GM23338 (cell line): ENCODE data around the gene DAPK2. TPM values are rescaled to one million over a fixed set of nuclear protein-coding genes. Genes with fewer than 3 reads are reported as not detected.

ENCODE experiments used
- ATAC-seq: fragments of 200-7000 bp; cut with Tn5 transposase; 3 replicates; pipeline ENCODE4 v1.9.1; 2020
- DNase-seq: peaks from one replicate; pipeline ENCODE4 v3.0.0-alpha.2; 2015; ENCODE audit warnings: low spot score
- H2AFZ ChIP-seq: fragments of 200-600 bp; sonication (generic); 2 replicates; pipeline ENCODE4 v1.8.0; 2016; ENCODE audit warnings: antibody characterized with exemption, mild to moderate bottlenecking, moderate library complexity
- H3F3A ChIP-seq: fragments of 200-600 bp; sonication (generic); replicated peaks from 2 replicates; pipeline ENCODE4 v1.8.0; 2017; ENCODE audit warnings: antibody characterized with exemption, mixed run types, low read depth
- H3K27ac ChIP-seq: fragments of 200-600 bp; sonication (generic); 2 replicates; pipeline ENCODE4 v1.6.1; 2016; ENCODE audit warnings: low read depth
- H3K27me3 ChIP-seq: fragments of 200-600 bp; sonication (generic); 2 replicates; pipeline ENCODE4 v1.8.0; 2016; ENCODE audit warnings: mild to moderate bottlenecking, mixed run types, moderate library complexity; ENCODE audit not compliant: insufficient read depth
- H3K36me3 ChIP-seq: fragments of 200-600 bp; sonication (generic); 2 replicates; pipeline ENCODE4 v1.8.0; 2016; ENCODE audit warnings: mild to moderate bottlenecking; ENCODE audit not compliant: insufficient read depth
- H3K4me1 ChIP-seq: fragments of 200-600 bp; sonication (generic); 2 replicates; pipeline ENCODE4 v1.8.0; 2016; ENCODE audit warnings: mild to moderate bottlenecking, moderate library complexity; ENCODE audit not compliant: insufficient read depth
- H3K4me2 ChIP-seq: fragments of 200-600 bp; sonication (generic); 2 replicates; pipeline ENCODE4 v1.7.1; 2017; ENCODE audit warnings: mixed run types
- H3K4me3 ChIP-seq: fragments of 200-600 bp; sonication (generic); 2 replicates; pipeline ENCODE4 v1.6.1; 2016; ENCODE audit warnings: mixed run types
- H3K79me2 ChIP-seq: fragments of 200-600 bp; sonication (generic); replicated peaks from 2 replicates; pipeline ENCODE4 v1.8.0; 2017; ENCODE audit warnings: mild to moderate bottlenecking; ENCODE audit not compliant: insufficient read depth
- H3K9me2 ChIP-seq: fragments of 200-600 bp; sonication (generic); 2 replicates; pipeline ENCODE4 v1.8.0; 2017; ENCODE audit not compliant: insufficient read depth
- H4K20me1 ChIP-seq: fragments of 200-600 bp; sonication (generic); replicated peaks from 2 replicates; pipeline ENCODE4 v1.8.0; 2017; ENCODE audit warnings: mild to moderate bottlenecking; ENCODE audit not compliant: insufficient read depth
- H3K27ac Mint-ChIP-seq: 2 replicates; pipeline ENCODE4 v1.8.0; 2020; ENCODE audit warnings: inconsistent platforms, mild to moderate bottlenecking, moderate library complexity, mixed read lengths
- H3K27me3 Mint-ChIP-seq: 3 replicates; pipeline ENCODE4 v1.8.0; 2022; ENCODE audit warnings: low read depth, mild to moderate bottlenecking, moderate library complexity, mixed read lengths, inconsistent platforms; ENCODE audit not compliant: insufficient read depth, poor library complexity
- H3K36me3 Mint-ChIP-seq: 3 replicates; pipeline ENCODE4 v1.8.0; 2021; ENCODE audit warnings: low read depth, mild to moderate bottlenecking, inconsistent platforms, moderate library complexity, mixed read lengths
- H3K4me1 Mint-ChIP-seq: 3 replicates; pipeline ENCODE4 v1.8.0; 2020; ENCODE audit warnings: mild to moderate bottlenecking, inconsistent platforms, mixed read lengths
- H3K4me3 Mint-ChIP-seq: 3 replicates; pipeline ENCODE4 v1.8.0; 2021; ENCODE audit warnings: moderate library complexity, mild to moderate bottlenecking, inconsistent platforms, mixed read lengths
- H3K9me3 Mint-ChIP-seq: 3 replicates; pipeline ENCODE4 v1.8.0; 2020; ENCODE audit warnings: moderate library complexity, mild to moderate bottlenecking, inconsistent platforms, mixed read lengths
- CREB1 ChIP-seq: fragments of 250-450 bp; sonication (Bioruptor Pico); IDR thresholded peaks from 2 replicates; pipeline ENCODE4 v1.5.0; 2020; ENCODE audit warnings: low read depth, mild to moderate bottlenecking, moderate library complexity
- EZH2 ChIP-seq: fragments of 200-600 bp; sonication (generic); IDR thresholded peaks from one replicate; pipeline ENCODE4 v1.8.0; 2017; ENCODE audit warnings: antibody characterized with exemption, mild to moderate bottlenecking, low read depth; ENCODE audit not compliant: unreplicated experiment
- EZH2phosphoT487 ChIP-seq: fragments of 200-600 bp; sonication (generic); IDR thresholded peaks from one replicate; pipeline ENCODE4 v1.8.1; 2018; ENCODE audit warnings: antibody characterized with exemption; ENCODE audit not compliant: unreplicated experiment
- JUNB ChIP-seq: IDR thresholded peaks from one replicate; pipeline ENCODE4 v1.6.1; 2016; ENCODE audit warnings: antibody characterized with exemption; ENCODE audit not compliant: unreplicated experiment
- NANOG ChIP-seq: IDR thresholded peaks from 2 replicates; pipeline ENCODE4 v1.6.1; 2016; ENCODE audit warnings: antibody characterized with exemption, borderline replicate concordance
- POLR2AphosphoS5 ChIP-seq: IDR thresholded peaks from 2 replicates; pipeline ENCODE4 v1.6.1; 2016; ENCODE audit warnings: antibody characterized with exemption, low read depth
- STAT1 ChIP-seq: IDR thresholded peaks from one replicate; pipeline ENCODE4 v1.6.1; 2016; ENCODE audit warnings: antibody characterized with exemption; ENCODE audit not compliant: unreplicated experiment
- ZNF114 ChIP-seq: fragments of 250-450 bp; sonication (Bioruptor Pico); IDR thresholded peaks from 2 replicates; pipeline ENCODE4 v1.5.0; 2020; ENCODE audit warnings: mild to moderate bottlenecking, moderate library complexity
- ZNF331 ChIP-seq: fragments of 250-450 bp; sonication (Bioruptor Pico); IDR thresholded peaks from 2 replicates; pipeline ENCODE4 v1.5.0; 2020; ENCODE audit warnings: low read depth, mild to moderate bottlenecking, moderate library complexity
- polyA plus RNA-seq: library from polyadenylated mRNA; unstranded; fragments of >200 nt; fragmentation: Nextera tagmentation; extraction: Ambion mirVana; gene quantifications from 2 replicates; pipeline ENCODE4 v1.2.1, GENCODE V29; 2016
- total RNA-seq: library from RNA; depleted of rRNA; stranded (reverse); fragments of >200 nt; shearing (Covaris generic); gene quantifications from 2 replicates; pipeline ENCODE4 v1.2.3, GENCODE V29; 2014
- TF ChIP-seq, protein P1 (sequence below): IDR thresholded peaks from 2 replicates; pipeline ENCODE4 v1.6.1; 2016; ENCODE audit warnings: antibody characterized with exemption
- TF ChIP-seq, protein P2 (sequence below): IDR thresholded peaks from one replicate; pipeline ENCODE4 v1.6.1; 2018; ENCODE audit warnings: antibody characterized with exemption; ENCODE audit not compliant: unreplicated experiment
- TF ChIP-seq, protein P3 (sequence below): fragments of 250-450 bp; sonication (Bioruptor Pico); IDR thresholded peaks from 2 replicates; pipeline ENCODE4 v1.5.0; 2020; ENCODE audit warnings: mild to moderate bottlenecking, moderate library complexity
- TF ChIP-seq, protein P4 (sequence below), 2 experiments: fragments of 200-600 bp in 1 of 2; sonication (generic) in 1 of 2; conservative IDR thresholded peaks; 2 replicates each; pipeline versions ENCODE4 v1.5.1 to v1.6.1; 2016 to 2017; ENCODE audit warnings: antibody characterized with exemption in 2 of 2, low read depth in 2 of 2, mild to moderate bottlenecking in 2 of 2, moderate library complexity in 1 of 2

DAPK2 gene
- total and polyA plus RNA-seq, 2 experiments from 2014 or later, result 1.6 to 3.1 TPM

GRCh38 chr15:63938486-63939061, 107.7 kb downstream of the DAPK2 start:
- H3K27me3 Mint-ChIP-seq, result peaks cover 2% of the 10 kb centered on the region
- no peaks in the 10 kb centered on the region for H3K36me3 ChIP-seq
- no peak overlapping the region for H3K27ac Mint-ChIP-seq
- no peak for ATAC-seq
- DNase-seq, result no peak
- no peak overlapping the region for H3K4me2 ChIP-seq
- no peaks in the 10 kb centered on the region for H4K20me1 ChIP-seq
- H3K4me1 Mint-ChIP-seq, result no peaks in the 10 kb centered on the region
- no peaks in the 10 kb centered on the region for H3K27me3 ChIP-seq
- TF ChIP-seq EZH2phosphoT487 (no peak), ZNF331 (CRISPR knock-in tag) (no peak), POLR2AphosphoS5 (no peak), ZNF114 (no peak), JUNB (no peak), STAT1 (no peak), CREB1 (CRISPR knock-in tag) (no peak), NANOG (no peak), EZH2 (no peak)
- TF ChIP-seq, protein P1, sequence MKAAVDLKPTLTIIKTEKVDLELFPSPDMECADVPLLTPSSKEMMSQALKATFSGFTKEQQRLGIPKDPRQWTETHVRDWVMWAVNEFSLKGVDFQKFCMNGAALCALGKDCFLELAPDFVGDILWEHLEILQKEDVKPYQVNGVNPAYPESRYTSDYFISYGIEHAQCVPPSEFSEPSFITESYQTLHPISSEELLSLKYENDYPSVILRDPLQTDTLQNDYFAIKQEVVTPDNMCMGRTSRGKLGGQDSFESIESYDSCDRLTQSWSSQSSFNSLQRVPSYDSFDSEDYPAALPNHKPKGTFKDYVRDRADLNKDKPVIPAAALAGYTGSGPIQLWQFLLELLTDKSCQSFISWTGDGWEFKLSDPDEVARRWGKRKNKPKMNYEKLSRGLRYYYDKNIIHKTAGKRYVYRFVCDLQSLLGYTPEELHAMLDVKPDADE, result no peak
- TF ChIP-seq, protein P2, sequence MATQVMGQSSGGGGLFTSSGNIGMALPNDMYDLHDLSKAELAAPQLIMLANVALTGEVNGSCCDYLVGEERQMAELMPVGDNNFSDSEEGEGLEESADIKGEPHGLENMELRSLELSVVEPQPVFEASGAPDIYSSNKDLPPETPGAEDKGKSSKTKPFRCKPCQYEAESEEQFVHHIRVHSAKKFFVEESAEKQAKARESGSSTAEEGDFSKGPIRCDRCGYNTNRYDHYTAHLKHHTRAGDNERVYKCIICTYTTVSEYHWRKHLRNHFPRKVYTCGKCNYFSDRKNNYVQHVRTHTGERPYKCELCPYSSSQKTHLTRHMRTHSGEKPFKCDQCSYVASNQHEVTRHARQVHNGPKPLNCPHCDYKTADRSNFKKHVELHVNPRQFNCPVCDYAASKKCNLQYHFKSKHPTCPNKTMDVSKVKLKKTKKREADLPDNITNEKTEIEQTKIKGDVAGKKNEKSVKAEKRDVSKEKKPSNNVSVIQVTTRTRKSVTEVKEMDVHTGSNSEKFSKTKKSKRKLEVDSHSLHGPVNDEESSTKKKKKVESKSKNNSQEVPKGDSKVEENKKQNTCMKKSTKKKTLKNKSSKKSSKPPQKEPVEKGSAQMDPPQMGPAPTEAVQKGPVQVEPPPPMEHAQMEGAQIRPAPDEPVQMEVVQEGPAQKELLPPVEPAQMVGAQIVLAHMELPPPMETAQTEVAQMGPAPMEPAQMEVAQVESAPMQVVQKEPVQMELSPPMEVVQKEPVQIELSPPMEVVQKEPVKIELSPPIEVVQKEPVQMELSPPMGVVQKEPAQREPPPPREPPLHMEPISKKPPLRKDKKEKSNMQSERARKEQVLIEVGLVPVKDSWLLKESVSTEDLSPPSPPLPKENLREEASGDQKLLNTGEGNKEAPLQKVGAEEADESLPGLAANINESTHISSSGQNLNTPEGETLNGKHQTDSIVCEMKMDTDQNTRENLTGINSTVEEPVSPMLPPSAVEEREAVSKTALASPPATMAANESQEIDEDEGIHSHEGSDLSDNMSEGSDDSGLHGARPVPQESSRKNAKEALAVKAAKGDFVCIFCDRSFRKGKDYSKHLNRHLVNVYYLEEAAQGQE, result no peak
- TF ChIP-seq, protein P3, sequence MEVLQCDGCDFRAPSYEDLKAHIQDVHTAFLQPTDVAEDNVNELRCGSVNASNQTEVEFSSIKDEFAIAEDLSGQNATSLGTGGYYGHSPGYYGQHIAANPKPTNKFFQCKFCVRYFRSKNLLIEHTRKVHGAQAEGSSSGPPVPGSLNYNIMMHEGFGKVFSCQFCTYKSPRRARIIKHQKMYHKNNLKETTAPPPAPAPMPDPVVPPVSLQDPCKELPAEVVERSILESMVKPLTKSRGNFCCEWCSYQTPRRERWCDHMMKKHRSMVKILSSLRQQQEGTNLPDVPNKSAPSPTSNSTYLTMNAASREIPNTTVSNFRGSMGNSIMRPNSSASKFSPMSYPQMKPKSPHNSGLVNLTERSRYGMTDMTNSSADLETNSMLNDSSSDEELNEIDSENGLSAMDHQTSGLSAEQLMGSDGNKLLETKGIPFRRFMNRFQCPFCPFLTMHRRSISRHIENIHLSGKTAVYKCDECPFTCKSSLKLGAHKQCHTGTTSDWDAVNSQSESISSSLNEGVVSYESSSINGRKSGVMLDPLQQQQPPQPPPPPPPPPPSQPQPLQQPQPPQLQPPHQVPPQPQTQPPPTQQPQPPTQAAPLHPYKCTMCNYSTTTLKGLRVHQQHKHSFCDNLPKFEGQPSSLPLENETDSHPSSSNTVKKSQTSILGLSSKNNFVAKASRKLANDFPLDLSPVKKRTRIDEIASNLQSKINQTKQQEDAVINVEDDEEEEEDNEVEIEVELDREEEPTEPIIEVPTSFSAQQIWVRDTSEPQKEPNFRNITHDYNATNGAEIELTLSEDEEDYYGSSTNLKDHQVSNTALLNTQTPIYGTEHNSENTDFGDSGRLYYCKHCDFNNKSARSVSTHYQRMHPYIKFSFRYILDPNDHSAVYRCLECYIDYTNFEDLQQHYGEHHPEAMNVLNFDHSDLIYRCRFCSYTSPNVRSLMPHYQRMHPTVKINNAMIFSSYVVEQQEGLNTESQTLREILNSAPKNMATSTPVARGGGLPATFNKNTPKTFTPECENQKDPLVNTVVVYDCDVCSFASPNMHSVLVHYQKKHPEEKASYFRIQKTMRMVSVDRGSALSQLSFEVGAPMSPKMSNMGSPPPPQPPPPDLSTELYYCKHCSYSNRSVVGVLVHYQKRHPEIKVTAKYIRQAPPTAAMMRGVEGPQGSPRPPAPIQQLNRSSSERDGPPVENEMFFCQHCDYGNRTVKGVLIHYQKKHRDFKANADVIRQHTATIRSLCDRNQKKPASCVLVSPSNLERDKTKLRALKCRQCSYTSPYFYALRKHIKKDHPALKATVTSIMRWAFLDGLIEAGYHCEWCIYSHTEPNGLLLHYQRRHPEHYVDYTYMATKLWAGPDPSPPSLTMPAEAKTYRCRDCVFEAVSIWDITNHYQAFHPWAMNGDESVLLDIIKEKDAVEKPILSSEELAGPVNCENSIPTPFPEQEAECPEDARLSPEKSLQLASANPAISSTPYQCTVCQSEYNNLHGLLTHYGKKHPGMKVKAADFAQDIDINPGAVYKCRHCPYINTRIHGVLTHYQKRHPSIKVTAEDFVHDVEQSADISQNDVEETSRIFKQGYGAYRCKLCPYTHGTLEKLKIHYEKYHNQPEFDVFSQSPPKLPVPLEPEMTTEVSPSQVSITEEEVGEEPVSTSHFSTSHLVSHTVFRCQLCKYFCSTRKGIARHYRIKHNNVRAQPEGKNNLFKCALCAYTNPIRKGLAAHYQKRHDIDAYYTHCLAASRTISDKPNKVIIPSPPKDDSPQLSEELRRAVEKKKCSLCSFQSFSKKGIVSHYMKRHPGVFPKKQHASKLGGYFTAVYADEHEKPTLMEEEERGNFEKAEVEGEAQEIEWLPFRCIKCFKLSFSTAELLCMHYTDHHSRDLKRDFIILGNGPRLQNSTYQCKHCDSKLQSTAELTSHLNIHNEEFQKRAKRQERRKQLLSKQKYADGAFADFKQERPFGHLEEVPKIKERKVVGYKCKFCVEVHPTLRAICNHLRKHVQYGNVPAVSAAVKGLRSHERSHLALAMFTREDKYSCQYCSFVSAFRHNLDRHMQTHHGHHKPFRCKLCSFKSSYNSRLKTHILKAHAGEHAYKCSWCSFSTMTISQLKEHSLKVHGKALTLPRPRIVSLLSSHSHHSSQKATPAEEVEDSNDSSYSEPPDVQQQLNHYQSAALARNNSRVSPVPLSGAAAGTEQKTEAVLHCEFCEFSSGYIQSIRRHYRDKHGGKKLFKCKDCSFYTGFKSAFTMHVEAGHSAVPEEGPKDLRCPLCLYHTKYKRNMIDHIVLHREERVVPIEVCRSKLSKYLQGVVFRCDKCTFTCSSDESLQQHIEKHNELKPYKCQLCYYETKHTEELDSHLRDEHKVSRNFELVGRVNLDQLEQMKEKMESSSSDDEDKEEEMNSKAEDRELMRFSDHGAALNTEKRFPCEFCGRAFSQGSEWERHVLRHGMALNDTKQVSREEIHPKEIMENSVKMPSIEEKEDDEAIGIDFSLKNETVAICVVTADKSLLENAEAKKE (CRISPR knock-in tag), result no peak
- TF ChIP-seq, protein P4, sequence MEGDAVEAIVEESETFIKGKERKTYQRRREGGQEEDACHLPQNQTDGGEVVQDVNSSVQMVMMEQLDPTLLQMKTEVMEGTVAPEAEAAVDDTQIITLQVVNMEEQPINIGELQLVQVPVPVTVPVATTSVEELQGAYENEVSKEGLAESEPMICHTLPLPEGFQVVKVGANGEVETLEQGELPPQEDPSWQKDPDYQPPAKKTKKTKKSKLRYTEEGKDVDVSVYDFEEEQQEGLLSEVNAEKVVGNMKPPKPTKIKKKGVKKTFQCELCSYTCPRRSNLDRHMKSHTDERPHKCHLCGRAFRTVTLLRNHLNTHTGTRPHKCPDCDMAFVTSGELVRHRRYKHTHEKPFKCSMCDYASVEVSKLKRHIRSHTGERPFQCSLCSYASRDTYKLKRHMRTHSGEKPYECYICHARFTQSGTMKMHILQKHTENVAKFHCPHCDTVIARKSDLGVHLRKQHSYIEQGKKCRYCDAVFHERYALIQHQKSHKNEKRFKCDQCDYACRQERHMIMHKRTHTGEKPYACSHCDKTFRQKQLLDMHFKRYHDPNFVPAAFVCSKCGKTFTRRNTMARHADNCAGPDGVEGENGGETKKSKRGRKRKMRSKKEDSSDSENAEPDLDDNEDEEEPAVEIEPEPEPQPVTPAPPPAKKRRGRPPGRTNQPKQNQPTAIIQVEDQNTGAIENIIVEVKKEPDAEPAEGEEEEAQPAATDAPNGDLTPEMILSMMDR (conservative IDR thresholded peaks at IDR 0.05; ENCODE audit: low read depth in 2 of 2), result no peak
- H3K4me3 Mint-ChIP-seq, result no peak overlapping the region
- no peaks in the 10 kb centered on the region for H3K4me1 ChIP-seq
- no peaks in the 10 kb centered on the region for H3K9me2 ChIP-seq
- H3F3A ChIP-seq, result no peaks in the 10 kb centered on the region
- no peaks in the 10 kb centered on the region for H3K9me3 Mint-ChIP-seq
- no peaks in the 10 kb centered on the region for H3K79me2 ChIP-seq
- H2AFZ ChIP-seq, result no peak overlapping the region
- no peak overlapping the region for H3K4me3 ChIP-seq
- no peak overlapping the region for H3K27ac ChIP-seq
- H3K36me3 Mint-ChIP-seq, result no peaks in the 10 kb centered on the region
